HG02970 (cell line): ENCODE measurements around the gene LARP6.
"Not testable (repeated sequence)": the region's sequence is repeated elsewhere in the genome, so short reads cannot be mapped to it uniquely, and the experiment has no call there.

Experiments used
- ATAC-seq: cut with Tn5 transposase; IDR thresholded peaks from one replicate; pipeline ENCODE4 v1.9.1; 2021; ENCODE audit warnings: mild to moderate bottlenecking, moderate library complexity, moderate number of reproducible peaks; ENCODE audit not compliant: unreplicated experiment, low FRiP score

LARP6 gene

GRCh38 chr15:70859322-70859908, 5.5 kb upstream of the LARP6 start:
- no peak for ATAC-seq

- ATAC-seq, result not testable (repeated sequence)
These were observed 4.8 kb upstream of the LARP6 start for GRCh38 chr15:70858614-70859321.

GRCh38 chr15:70857562-70858285, 3.8 kb upstream of the LARP6 start:
- no peak for ATAC-seq

GRCh38 chr15:70856884-70857561, 3.1 kb upstream of the LARP6 start:
- ATAC-seq, result no peak

GRCh38 chr15:70856177-70856883, 2.4 kb upstream of the LARP6 start:
- no peak for ATAC-seq

DNA sequence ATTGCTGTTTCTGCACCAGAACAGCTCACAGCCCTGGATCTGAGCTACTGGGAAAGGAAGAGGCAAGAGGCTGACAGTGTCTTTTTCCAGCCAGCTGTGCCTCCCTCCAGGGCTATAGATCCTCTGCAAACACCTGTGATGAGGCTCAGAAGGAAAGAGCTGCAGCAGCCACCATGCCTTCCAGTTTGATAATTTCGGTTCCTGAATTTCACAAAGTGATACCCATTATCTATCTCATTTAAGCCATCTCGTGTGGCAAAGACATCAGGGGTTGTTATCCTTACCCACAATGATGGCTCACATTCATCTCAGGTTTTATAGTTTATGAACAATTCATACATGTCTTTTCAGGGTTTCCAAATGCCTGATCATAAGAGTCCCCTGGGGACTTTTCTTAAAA, 1.8 kb upstream of the LARP6 start:
- no peak for ATAC-seq

- no peak for ATAC-seq
These were observed 664 bp upstream of the LARP6 start for GRCh38 chr15:70854666-70854976.

DNA sequence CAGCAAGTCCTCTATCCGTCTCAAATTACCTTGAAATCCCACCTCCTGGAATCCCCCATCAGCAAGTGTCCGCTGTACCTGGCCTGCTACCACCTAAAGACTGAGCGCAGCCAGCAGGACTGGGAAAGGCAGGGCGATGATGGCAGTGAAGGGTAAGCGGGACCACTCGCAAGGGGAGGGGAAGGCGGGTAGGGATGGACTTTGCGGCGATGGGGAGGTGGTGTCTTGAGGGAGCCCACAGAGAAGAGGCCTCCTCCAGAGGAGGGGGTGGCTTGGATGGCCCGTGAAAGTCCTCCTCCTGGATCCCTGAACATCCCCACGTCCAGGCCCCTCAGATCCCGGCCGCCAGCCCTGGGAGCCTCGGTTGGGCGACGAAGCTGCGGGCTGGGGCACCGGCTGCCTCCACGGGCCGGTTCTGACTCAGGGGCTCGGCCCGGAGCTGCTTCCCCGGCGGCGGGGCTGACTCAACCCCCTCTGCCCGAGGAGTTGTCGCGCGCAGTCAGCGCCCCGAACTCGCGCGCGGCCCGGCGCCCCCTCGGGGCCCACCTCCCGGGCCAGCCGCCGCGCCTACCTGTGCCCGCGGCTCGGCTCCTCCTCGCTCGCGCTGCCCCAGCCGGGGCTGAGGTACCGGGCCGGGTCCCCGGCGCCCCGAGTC, 512 bp downstream of the LARP6 start:
- no peak for ATAC-seq

- no peak for ATAC-seq
These were observed 1.2 kb downstream of the LARP6 start for GRCh38 chr15:70852501-70853317.

- ATAC-seq, result no peak
These were observed 2.1 kb downstream of the LARP6 start for GRCh38 chr15:70851889-70852288.

- ATAC-seq, result no peak
These were observed 8.2 kb downstream of the LARP6 start for GRCh38 chr15:70845602-70846360.

DNA sequence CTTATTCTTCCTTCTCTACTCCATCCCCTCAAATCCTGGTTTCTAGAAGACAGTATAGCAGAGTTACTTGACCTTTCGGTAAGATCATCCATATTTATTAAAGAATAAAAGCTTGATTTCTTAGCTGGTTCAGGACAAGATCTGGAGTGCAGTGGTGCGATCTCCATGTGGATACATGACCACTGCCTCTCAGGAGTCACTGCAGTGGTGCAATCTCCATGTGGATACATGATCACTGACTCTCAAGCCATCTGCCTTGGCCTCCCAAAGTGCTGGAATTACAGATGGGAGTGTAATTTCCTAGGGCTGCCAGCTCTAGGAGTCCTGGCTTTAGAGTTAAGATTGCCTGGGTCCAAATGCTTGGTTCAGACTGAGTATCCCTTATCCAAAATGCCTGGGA, 16.5 kb downstream of the LARP6 start:
- ATAC-seq, result no peak

DNA sequence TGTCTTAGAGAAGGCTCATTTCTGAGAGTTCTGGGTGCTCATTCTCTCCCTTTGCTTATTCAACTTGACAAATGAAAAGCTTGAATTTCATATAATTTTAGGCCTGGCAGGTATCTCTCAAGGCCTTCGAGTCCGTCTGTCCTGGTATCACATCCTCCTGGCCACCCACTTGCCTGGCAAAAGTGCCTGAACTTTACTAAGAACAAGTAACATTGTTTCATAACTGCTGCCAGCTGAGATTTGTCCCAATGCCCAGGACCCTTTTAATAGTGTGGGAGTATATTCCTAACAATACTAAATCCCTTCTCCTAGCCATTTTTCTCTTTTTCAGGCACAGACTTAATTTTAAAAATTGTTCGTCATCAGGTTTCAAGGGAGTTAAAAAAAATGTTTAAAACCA, 18.1 kb downstream of the LARP6 start:
- no peak for ATAC-seq

- no peak for ATAC-seq
These were observed 18.5 kb downstream of the LARP6 start for GRCh38 chr15:70835415-70835814.

DNA sequence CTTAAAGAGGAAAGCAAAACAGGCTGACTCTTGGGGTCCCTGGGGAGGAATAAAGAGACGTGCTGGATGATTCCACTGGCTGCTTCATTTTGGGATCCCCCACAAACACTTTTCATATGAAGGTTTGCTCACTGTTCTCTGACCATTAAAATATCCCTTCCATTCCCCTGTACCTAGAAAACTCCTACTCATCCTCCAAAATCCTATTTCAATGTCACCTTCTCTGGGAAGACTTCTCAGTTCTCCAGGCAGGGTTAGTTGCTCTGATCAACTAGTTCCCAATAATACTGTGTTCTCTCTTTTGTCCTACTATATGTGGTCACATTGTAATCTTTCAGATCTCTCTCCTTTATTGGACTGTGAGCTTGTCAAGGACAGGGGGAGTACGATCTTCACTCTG, 19.0 kb downstream of the LARP6 start:
- ATAC-seq, result no peak

DNA sequence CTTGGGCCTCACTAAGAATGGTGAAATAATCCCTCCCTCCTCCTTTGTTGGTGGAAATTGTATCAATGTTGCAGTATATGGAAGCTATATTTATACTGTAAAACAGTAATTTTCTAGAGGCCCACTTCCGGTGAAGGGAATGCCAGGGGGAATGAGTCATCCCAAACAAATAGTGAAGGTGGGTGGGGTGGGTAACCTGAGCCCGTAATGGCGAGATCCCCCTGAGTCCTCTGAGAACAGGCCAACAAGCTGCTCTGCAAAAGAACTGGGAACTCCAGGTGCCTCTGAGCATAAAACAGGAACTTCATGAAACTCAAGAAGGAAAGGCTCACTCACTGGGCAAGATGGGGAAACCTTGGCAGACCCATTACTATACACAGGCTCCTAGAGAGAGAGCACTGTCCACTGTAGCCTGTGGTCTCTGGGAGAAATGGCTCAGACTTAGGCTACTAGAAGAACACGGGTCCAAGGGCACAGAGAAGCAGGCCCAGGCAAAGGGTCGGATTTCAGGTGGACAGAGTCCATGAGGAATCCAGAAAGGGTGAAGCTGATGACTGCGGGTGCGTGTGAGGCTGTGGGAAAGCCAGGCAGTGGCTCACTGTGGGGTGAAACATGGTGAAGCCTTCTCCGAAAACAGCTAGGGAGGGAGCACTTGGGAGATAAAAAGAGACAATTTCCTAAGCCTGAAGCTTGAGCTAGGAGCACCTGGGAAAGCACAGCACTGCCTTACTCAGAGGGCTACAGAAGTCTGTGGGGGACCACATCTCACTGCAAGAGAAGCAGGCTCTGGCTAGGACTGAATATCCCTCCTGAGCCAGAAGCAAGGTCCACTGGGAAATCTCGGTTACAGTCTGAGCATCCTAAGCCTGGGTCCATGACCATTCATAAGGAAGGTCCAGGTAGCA, 19.8 kb downstream of the LARP6 start:
- no peak for ATAC-seq

DNA sequence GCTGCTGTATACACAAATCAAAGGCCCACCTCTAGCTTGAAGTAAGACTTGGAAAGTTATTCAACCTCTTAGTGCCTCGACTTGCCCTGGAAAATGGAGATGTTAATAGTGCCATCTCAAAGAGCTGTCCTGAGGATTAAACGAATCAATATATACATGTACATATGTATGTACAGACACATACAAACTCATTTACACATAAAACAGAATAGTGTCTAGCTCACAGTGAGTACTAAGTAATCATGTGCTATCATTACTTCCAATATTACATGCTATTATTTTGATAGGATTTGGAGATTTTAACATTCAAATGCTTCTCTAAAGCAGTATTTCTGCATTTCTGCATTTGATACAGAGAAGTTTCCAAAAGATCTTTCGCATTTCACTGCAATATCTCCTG, 20.5 kb downstream of the LARP6 start:
- no peak for ATAC-seq

DNA sequence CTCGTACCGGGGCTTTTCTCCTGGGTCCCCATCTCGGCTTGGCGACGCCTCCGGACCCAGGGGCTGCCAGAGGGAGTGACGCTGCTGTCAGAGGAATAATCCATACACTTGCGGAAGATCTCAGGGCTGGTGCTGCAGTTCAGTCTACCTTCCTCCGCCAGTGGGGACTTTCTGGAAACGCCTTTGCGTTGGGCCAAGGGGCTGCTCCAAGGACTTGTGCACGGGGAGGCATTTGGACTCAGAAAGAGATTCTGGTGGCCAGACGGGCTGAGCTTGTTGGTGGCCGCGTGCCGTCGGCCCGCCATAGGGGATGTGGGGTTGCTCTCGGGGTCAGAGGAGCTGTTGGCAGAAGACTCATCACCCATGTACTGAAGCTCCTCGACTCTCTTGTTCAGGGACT, 21.8 kb downstream of the LARP6 start:
- ATAC-seq, result no peak
